ENCODE results near the gene DGAT2.

DNA sequence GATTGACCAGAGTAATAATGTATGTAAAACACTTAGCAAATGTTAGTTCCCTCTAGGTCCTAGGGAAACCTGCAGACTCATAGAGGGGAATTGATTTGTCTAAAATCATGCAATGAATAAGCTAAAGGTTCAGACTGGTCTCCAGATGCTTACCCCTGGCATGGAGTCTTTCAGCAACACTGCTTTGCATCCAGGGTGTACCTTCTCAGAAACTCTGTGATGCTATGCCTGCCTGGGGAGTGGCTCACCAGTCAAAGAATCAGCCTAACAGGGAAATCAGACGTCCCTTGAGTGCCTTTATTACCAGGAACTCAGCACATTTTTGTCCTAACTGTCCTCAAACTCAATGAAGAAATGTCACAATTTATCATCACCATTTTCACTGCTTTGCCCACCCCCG, 40.5 kb downstream of the DGAT2 start:
- TF ChIP-seq CREM (CRISPR knock-in tag; IDR thresholded peaks at IDR 0.05) (no peak), JUN (CRISPR knock-in tag; IDR thresholded peaks at IDR 0.05) (no peak), NR2C2 (CRISPR knock-in tag; IDR thresholded peaks at IDR 0.05) (no peak), NFYB (CRISPR knock-in tag; conservative IDR thresholded peaks at IDR 0.05; ENCODE audit: low read depth) (no peak), GRHL2 (CRISPR knock-in tag; IDR thresholded peaks at IDR 0.05; ENCODE audit: insufficient replicate concordance, severe bottlenecking) (no peak), CREB1 (CRISPR knock-in tag; IDR thresholded peaks at IDR 0.05) (no peak), FOXK1 (CRISPR knock-in tag; IDR thresholded peaks at IDR 0.05) (no peak), CBFB (CRISPR knock-in tag; IDR thresholded peaks at IDR 0.05; ENCODE audit: low read depth) (no peak), NR3C1 (CRISPR knock-in tag; conservative IDR thresholded peaks at IDR 0.05; ENCODE audit: low read depth) (no peak)
- TF ChIP-seq, protein P1, sequence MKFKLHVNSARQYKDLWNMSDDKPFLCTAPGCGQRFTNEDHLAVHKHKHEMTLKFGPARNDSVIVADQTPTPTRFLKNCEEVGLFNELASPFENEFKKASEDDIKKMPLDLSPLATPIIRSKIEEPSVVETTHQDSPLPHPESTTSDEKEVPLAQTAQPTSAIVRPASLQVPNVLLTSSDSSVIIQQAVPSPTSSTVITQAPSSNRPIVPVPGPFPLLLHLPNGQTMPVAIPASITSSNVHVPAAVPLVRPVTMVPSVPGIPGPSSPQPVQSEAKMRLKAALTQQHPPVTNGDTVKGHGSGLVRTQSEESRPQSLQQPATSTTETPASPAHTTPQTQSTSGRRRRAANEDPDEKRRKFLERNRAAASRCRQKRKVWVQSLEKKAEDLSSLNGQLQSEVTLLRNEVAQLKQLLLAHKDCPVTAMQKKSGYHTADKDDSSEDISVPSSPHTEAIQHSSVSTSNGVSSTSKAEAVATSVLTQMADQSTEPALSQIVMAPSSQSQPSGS (CRISPR knock-in tag; IDR thresholded peaks at IDR 0.05; ENCODE audit: borderline replicate concordance, low read depth), result no peak
- TF ChIP-seq, protein P2, sequence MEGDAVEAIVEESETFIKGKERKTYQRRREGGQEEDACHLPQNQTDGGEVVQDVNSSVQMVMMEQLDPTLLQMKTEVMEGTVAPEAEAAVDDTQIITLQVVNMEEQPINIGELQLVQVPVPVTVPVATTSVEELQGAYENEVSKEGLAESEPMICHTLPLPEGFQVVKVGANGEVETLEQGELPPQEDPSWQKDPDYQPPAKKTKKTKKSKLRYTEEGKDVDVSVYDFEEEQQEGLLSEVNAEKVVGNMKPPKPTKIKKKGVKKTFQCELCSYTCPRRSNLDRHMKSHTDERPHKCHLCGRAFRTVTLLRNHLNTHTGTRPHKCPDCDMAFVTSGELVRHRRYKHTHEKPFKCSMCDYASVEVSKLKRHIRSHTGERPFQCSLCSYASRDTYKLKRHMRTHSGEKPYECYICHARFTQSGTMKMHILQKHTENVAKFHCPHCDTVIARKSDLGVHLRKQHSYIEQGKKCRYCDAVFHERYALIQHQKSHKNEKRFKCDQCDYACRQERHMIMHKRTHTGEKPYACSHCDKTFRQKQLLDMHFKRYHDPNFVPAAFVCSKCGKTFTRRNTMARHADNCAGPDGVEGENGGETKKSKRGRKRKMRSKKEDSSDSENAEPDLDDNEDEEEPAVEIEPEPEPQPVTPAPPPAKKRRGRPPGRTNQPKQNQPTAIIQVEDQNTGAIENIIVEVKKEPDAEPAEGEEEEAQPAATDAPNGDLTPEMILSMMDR (IDR thresholded peaks at IDR 0.05), result no peak
- TF ChIP-seq, protein P3, sequence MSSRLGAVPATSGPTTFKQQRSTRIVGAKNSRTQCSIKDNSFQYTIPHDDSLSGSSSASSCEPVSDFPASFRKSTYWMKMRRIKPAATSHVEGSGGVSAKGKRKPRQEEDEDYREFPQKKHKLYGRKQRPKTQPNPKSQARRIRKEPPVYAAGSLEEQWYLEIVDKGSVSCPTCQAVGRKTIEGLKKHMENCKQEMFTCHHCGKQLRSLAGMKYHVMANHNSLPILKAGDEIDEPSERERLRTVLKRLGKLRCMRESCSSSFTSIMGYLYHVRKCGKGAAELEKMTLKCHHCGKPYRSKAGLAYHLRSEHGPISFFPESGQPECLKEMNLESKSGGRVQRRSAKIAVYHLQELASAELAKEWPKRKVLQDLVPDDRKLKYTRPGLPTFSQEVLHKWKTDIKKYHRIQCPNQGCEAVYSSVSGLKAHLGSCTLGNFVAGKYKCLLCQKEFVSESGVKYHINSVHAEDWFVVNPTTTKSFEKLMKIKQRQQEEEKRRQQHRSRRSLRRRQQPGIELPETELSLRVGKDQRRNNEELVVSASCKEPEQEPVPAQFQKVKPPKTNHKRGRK (CRISPR knock-in tag; IDR thresholded peaks at IDR 0.05; ENCODE audit: borderline replicate concordance), result no peak

All from WTC11 (cell line).